Measurements from ENCODE around the gene BASP1.

DNA sequence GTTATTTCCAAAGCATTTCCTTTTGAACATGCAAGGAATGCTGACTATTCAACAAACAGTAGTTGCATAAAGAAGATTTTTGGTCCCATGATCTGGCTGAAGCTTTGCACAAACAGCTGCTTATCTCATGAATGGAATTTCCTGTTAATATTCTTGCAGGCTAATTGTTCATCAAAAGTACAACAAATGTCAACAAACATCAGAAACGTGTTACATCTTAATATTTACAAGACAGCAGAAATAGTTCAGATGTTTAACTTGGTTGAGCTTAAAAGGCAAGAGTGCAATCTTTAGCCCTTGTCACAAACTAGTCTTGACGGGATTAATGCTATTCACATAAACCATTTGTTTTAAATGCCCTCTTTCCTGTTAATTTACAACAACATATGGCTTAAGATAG is 47.9 kb upstream of the BASP1 start:
- TF ChIP-seq, protein P1, sequence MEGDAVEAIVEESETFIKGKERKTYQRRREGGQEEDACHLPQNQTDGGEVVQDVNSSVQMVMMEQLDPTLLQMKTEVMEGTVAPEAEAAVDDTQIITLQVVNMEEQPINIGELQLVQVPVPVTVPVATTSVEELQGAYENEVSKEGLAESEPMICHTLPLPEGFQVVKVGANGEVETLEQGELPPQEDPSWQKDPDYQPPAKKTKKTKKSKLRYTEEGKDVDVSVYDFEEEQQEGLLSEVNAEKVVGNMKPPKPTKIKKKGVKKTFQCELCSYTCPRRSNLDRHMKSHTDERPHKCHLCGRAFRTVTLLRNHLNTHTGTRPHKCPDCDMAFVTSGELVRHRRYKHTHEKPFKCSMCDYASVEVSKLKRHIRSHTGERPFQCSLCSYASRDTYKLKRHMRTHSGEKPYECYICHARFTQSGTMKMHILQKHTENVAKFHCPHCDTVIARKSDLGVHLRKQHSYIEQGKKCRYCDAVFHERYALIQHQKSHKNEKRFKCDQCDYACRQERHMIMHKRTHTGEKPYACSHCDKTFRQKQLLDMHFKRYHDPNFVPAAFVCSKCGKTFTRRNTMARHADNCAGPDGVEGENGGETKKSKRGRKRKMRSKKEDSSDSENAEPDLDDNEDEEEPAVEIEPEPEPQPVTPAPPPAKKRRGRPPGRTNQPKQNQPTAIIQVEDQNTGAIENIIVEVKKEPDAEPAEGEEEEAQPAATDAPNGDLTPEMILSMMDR (IDR thresholded peaks at IDR 0.05; ENCODE audit: low read length): no peak
- no peak for TF ChIP-seq EZH2phosphoT487 (IDR thresholded peaks at IDR 0.05; ENCODE audit: low read length)
- no peak for TF ChIP-seq EZH2 (optimal IDR thresholded peaks at IDR 0.05; ENCODE audit: low read depth, low read length)
